ENCODE data around the gene GPR108. TPM values are rescaled to one million over a fixed set of nuclear protein-coding genes. Genes with fewer than 3 reads are reported as not detected.
"Not testable (repeated sequence)": the region's sequence is repeated elsewhere in the genome, so short reads cannot be mapped to it uniquely, and the experiment has no call there.

Gene GPR108
- 106 and 108 TPM in 2 replicates for total RNA-seq

DNA sequence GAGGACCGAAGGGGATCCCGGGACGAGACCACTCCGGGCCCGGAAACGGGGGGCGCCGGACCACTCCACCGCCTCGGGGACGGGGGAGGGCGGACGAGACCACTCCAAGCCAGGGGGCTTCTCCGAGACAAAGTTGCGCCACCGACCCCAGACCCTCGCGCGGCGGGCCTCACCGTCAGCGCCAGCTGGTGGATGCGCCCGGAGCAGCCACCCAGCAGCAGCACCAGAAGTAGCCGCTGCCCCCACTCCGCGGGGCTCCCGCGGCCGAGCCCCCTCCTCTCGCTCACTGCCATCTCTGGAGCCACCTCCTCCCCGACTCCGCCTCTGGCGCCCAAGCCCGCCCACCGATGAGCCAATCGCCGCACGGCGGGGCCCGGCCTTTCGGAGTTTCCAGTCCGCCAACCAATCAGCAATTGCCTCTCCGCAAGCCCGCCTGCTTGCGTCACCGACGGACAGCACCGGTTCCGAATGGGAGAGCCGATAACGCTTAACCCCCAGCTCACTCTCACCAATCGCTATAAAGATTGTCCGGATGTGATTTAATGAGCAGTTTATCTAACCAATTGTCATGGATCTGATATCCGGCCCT lies at the start of gene GPR108:
Gene GPR108 (minus strand): TSS at position 297 of the 589 bp plus-strand sequence. CDS start 4 bp downstream, at position 293.
- peak within 1 kb of the TSS; percentile 96 for H3K4me3 Mint-ChIP-seq
- peak; percentile 100 for DNase-seq (ENCODE audit: low spot score)
- peak within 1 kb of the TSS; percentile 99 for H3K27ac Mint-ChIP-seq
- H3K9me3 Mint-ChIP-seq, result no peaks in the 10 kb centered on the region
- H3K4me1 Mint-ChIP-seq (ENCODE audit: low read depth), result peaks cover 42% of the 10 kb centered on the region
- peaks cover 19% of the 10 kb centered on the region for H3K36me3 Mint-ChIP-seq (ENCODE audit: low read depth)
- H3K27me3 Mint-ChIP-seq (ENCODE audit: insufficient read depth), result no peaks in the 10 kb centered on the region
- intact Hi-C loops (cut with micrococcal nuclease), result loop anchor here (1.0 to 5.0 kb wide), 9 partner anchors 16 to 277 kb away; partner anchors contain the start of genes CD70, SH2D3A and TNFSF9

DNA sequence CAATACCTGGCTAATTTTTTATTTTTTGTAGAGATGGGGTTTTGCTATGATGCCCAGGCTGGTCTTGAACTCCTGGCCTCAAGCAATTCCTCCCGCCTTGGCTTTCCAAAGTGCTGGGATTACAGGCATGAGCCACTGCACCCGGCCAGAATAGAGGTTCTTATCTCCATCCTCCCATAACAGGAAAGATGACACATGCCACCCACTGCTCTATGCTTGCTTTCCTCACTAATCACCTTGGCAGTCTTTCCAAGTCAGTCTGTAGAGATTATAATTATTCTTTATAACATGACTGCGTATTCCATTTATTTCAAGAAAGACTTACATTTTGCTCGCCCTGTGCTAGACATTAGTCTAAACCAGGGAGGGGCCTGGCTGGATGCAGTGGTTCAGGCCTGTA lies 41.8 kb upstream of the GPR108 start:
- intact Hi-C loops (cut with micrococcal nuclease), result no loop called here
- no peak for DNase-seq (ENCODE audit: low spot score)
- Mint-ChIP-seq H3K4me3 (no peak overlapping the region), H3K27me3 (ENCODE audit: insufficient read depth) (no peaks in the 10 kb centered on the region), H3K9me3 (peaks cover 8% of the 10 kb centered on the region), H3K4me1 (ENCODE audit: low read depth) (peaks cover 51% of the 10 kb centered on the region), H3K36me3 (ENCODE audit: low read depth) (peaks cover 40% of the 10 kb centered on the region), H3K27ac (peak overlapping the region; percentile 34)

- Mint-ChIP-seq H3K27me3 (ENCODE audit: insufficient read depth) (no peaks in the 10 kb centered on the region), H3K4me3 (peak overlapping the region; percentile 59), H3K9me3 (peaks cover 8% of the 10 kb centered on the region), H3K27ac (peak overlapping the region; percentile 70), H3K36me3 (ENCODE audit: low read depth) (peaks cover 41% of the 10 kb centered on the region), H3K4me1 (ENCODE audit: low read depth) (peaks cover 53% of the 10 kb centered on the region)
- intact Hi-C loops (cut with micrococcal nuclease), result no loop called here
- DNase-seq (ENCODE audit: low spot score), result no peak
These were observed 41.0 kb upstream of the GPR108 start for GRCh38 chr19:6778386-6778785.

GRCh38 chr19:6777434-6777833 lies 40.1 kb upstream of the GPR108 start:
- H3K36me3 Mint-ChIP-seq (ENCODE audit: low read depth), result peaks cover 42% of the 10 kb centered on the region
- H3K9me3 Mint-ChIP-seq, result peaks cover 8% of the 10 kb centered on the region
- H3K27me3 Mint-ChIP-seq (ENCODE audit: insufficient read depth), result no peaks in the 10 kb centered on the region
- no peak for DNase-seq (ENCODE audit: low spot score)
- H3K4me1 Mint-ChIP-seq (ENCODE audit: low read depth), result peaks cover 56% of the 10 kb centered on the region
- intact Hi-C loops (cut with micrococcal nuclease), result no loop called here
- peak overlapping the region; percentile 54 for H3K27ac Mint-ChIP-seq
- peak overlapping the region; percentile 0 for H3K4me3 Mint-ChIP-seq

GRCh38 chr19:6776999-6777398 lies 39.6 kb upstream of the GPR108 start:
- H3K9me3 Mint-ChIP-seq, result peaks cover 8% of the 10 kb centered on the region
- intact Hi-C loops (cut with micrococcal nuclease), result no loop called here
- H3K27me3 Mint-ChIP-seq (ENCODE audit: insufficient read depth), result no peaks in the 10 kb centered on the region
- peaks cover 61% of the 10 kb centered on the region for H3K4me1 Mint-ChIP-seq (ENCODE audit: low read depth)
- H3K27ac Mint-ChIP-seq, result peak overlapping the region; percentile 54
- peaks cover 42% of the 10 kb centered on the region for H3K36me3 Mint-ChIP-seq (ENCODE audit: low read depth)
- no peak for DNase-seq (ENCODE audit: low spot score)
- H3K4me3 Mint-ChIP-seq, result peak overlapping the region; percentile 0

DNA sequence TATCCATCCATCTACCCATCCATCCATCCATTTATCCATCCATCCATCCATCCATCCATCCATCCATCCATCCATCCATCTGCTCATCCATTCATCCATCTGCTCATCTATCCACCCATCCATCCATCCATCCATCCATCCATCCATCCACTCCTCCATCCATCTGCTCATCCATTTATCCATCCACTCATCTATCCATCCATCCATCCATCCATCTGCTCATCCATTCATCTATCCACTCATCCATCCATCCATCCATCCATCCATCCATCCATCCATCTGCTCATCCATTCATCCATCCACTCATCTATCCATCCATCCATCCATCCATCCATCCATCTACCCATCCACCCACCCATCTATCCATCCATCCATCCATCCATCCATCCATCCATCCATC lies 38.7 kb upstream of the GPR108 start:
- peaks cover 37% of the 10 kb centered on the region for H3K36me3 Mint-ChIP-seq (ENCODE audit: low read depth)
- H3K27me3 Mint-ChIP-seq (ENCODE audit: insufficient read depth); intact Hi-C loops (cut with micrococcal nuclease); DNase-seq (ENCODE audit: low spot score): not testable (repeated sequence)
- peaks cover 59% of the 10 kb centered on the region for H3K4me1 Mint-ChIP-seq (ENCODE audit: low read depth)
- H3K27ac Mint-ChIP-seq, result peak overlapping the region; percentile 66
- peaks cover 12% of the 10 kb centered on the region for H3K9me3 Mint-ChIP-seq
- peak overlapping the region; percentile 40 for H3K4me3 Mint-ChIP-seq

DNA sequence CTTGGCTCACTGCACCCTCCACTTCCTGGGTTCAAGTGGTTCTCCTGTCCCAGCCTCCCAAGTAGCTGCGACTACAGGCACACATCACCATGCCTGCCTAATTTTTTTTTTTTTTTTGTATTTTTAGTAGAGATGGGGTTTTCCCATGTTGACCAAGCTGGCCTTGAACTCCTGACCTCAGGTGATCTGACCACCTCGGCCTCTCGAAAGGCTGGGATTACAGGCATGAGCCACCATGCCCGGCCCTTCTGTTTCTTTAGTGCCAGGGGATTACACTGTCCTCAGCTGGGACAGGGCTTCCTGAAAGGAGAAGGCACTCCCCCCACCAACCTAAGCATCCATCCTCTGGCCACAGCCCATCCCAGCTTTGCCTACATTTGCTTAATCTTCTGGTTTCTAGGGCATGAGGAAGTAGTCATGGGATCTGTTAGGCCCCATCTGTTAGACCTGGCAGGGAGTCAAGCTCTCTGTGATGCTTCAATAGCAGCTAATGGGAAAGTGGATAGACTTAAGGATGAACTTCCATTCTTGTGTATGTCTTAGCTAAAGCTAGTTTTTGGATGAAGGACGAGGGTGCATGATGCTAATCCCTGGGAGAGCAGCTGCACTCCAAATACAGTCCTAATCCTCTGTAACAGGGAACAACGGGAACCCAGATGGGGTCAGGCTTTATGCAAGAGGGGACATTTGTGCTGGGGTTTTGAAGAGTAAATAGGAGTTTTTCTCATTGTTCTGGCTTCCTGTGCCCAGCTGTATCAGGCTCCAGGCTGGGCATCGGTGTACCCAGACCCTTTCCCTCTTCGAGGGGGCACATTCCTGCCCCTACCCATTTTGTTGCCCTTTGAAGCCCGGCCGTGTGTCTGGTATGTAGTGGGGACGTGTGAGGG lies 37.7 kb upstream of the GPR108 start:
- Mint-ChIP-seq H3K36me3 (ENCODE audit: low read depth) (peaks cover 34% of the 10 kb centered on the region), H3K27ac (peak overlapping the region; percentile 31)
- intact Hi-C loops (cut with micrococcal nuclease), result no loop called here

DNA sequence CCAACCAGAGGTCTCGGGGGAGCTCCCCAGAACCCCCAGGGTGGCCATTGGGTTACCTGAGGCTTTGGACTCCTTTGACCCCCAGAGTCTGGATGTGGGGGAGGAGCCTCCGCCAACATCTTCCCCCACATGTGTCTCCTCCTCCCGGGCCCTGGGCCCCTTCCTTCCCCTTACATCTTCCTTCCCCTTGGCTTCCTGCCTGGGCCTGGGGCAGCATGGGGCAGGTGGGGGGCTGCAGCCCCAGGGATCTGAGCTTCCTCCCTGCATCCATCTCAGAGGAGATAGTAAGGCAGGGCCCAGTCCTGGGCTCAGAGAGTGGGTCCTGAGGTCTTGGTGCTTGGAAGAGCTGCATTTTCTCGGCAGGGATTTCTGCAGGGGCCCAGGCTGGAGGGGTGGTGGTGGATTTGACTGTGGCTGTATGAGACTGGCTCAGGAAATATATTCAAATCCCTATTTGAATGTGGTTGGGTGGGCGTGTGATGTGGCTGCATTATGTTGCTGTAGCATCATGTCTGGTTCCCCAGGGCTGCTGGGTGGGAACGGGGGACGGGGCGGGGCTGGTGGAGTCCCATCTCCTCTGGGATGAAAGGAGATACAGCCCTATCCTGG lies 36.0 kb upstream of the GPR108 start:
- Mint-ChIP-seq H3K27me3 (ENCODE audit: insufficient read depth) (no peaks in the 10 kb centered on the region), H3K36me3 (ENCODE audit: low read depth) (peaks cover 33% of the 10 kb centered on the region), H3K27ac (peak overlapping the region; percentile 93), H3K4me1 (ENCODE audit: low read depth) (peaks cover 62% of the 10 kb centered on the region), H3K4me3 (peak overlapping the region; percentile 92), H3K9me3 (peaks cover 12% of the 10 kb centered on the region)
- peak; percentile 34 for DNase-seq (ENCODE audit: low spot score)
- intact Hi-C loops (cut with micrococcal nuclease), result loop anchor here (1.0 kb wide), 3 partner anchors 28 to 313 kb away; no protein-coding TSS in a partner anchor

More for the DNA sequence above, 37.7 kb upstream of the GPR108 start:
- Mint-ChIP-seq H3K9me3 (peaks cover 12% of the 10 kb centered on the region), H3K4me3 (peak overlapping the region; percentile 92), H3K4me1 (ENCODE audit: low read depth) (peaks cover 61% of the 10 kb centered on the region), H3K27me3 (ENCODE audit: insufficient read depth) (no peaks in the 10 kb centered on the region)
- DNase-seq (ENCODE audit: low spot score), result no peak

DNA sequence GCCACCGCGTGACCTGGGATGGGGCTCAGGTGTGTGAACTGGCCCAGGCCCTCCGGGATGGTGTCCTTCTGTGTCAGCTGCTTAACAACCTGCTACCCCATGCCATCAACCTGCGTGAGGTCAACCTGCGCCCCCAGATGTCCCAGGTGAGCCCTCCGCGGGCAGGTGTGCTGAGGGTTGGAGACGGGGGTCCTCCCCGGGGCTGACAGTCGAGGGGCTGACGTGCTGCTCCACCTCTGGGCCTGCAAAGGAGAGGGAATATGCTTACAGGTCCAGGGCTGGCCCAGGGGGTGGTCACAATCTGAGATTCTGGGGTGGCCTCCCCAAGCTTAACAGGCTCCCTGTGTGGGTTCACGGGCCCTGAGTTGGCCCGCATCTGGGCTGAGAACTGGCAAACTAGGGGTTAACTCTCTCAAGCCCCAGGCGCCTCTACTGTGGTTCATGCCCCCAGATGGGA lies 35.5 kb upstream of the GPR108 start:
- peaks cover 12% of the 10 kb centered on the region for H3K9me3 Mint-ChIP-seq
- H3K4me3 Mint-ChIP-seq, result peak overlapping the region; percentile 92
- H3K27ac Mint-ChIP-seq, result peak overlapping the region; percentile 93
- H3K36me3 Mint-ChIP-seq (ENCODE audit: low read depth), result peaks cover 28% of the 10 kb centered on the region
- H3K27me3 Mint-ChIP-seq (ENCODE audit: insufficient read depth), result no peaks in the 10 kb centered on the region
- intact Hi-C loops (cut with micrococcal nuclease), result loop anchor here (1.0 kb wide), 6 partner anchors 20 to 313 kb away; partner anchors contain the start of gene TRIP10
- no peak for DNase-seq (ENCODE audit: low spot score)
- H3K4me1 Mint-ChIP-seq (ENCODE audit: low read depth), result peaks cover 62% of the 10 kb centered on the region

GRCh38 chr19:6772028-6772865 lies 34.9 kb upstream of the GPR108 start, which contains the start of gene VAV1:
VAV1 (plus strand) TSS chr19:6772708; CDS start chr19:6772808, 100 bp downstream.
- peak; percentile 69 for DNase-seq (ENCODE audit: low spot score)
- H3K27me3 Mint-ChIP-seq (ENCODE audit: insufficient read depth), result no peaks in the 10 kb centered on the region
- intact Hi-C loops (cut with micrococcal nuclease), result loop anchor here (1.0 kb wide), 3 partner anchors 19 to 90 kb away; partner anchors contain the start of gene TRIP10
- peaks cover 64% of the 10 kb centered on the region for H3K4me1 Mint-ChIP-seq (ENCODE audit: low read depth)
- H3K4me3 Mint-ChIP-seq, result peak within 1 kb of the TSS; percentile 92
- H3K27ac Mint-ChIP-seq, result peak within 1 kb of the TSS; percentile 93
- H3K9me3 Mint-ChIP-seq, result peaks cover 12% of the 10 kb centered on the region
- peaks cover 25% of the 10 kb centered on the region for H3K36me3 Mint-ChIP-seq (ENCODE audit: low read depth)

GRCh38 chr19:6771648-6772027 lies 34.3 kb upstream of the GPR108 start:
- Mint-ChIP-seq H3K36me3 (ENCODE audit: low read depth) (peaks cover 21% of the 10 kb centered on the region), H3K4me3 (peak overlapping the region; percentile 92), H3K9me3 (peaks cover 12% of the 10 kb centered on the region), H3K27ac (peak overlapping the region; percentile 93), H3K4me1 (ENCODE audit: low read depth) (peaks cover 64% of the 10 kb centered on the region)
- not testable (repeated sequence) for H3K27me3 Mint-ChIP-seq (ENCODE audit: insufficient read depth); DNase-seq (ENCODE audit: low spot score)
- intact Hi-C loops (cut with micrococcal nuclease), result loop anchor here (1.0 kb wide), 3 partner anchors 18 to 91 kb away; partner anchors contain the start of gene TRIP10

Data from activated T-helper 1 cell treated with anti-CD3 and anti-CD28 coated beads, Interleukin-12 subunit alpha, Interleukin-12 subunit beta, Interleukin-2, Interleukin-4 antibody, amounts not matched to agents 30 ng/mL and 10 ng/mL and 1 ng/mL, durations not matched to agents 14 hours and 24 hours and 36 hours (primary cell).